Spleen (tissue), 11 donors: Measurements from ENCODE around the gene AHRR. TPM values are rescaled to one million over a fixed set of nuclear protein-coding genes. Genes with fewer than 3 reads are reported as not detected.

Source experiments
- DNase-seq: peaks from one replicate; pipeline ENCODE4 v3.0.0-alpha.2; 2020
- H3K27ac ChIP-seq, 8 donors: fragments of 200-600 bp; sonication (generic) in 7 of 8; 1 replicate in 4 of 8; 2 replicates in 4 of 8; pipeline versions ENCODE4 v1.5.0 to v1.8.0; 2016 to 2021; ENCODE audit warnings: inconsistent platforms in 4 of 8, mild to moderate bottlenecking in 4 of 8, moderate library complexity in 1 of 8
- H3K27me3 ChIP-seq, 7 donors: fragments of 200-600 bp; sonication (generic) in 6 of 7; replicated peaks in 1 of 7; 1 replicate in 4 of 7; 2 replicates in 3 of 7; pipeline versions ENCODE4 v1.5.0 to v1.8.0; 2016 to 2021; ENCODE audit warnings: inconsistent platforms in 3 of 7, mild to moderate bottlenecking in 1 of 7
- H3K36me3 ChIP-seq, 6 donors: fragments of 200-600 bp; sonication (generic) in 5 of 6; 1 replicate in 4 of 6; 2 replicates in 2 of 6; pipeline versions ENCODE4 v1.5.0 to v1.8.0; 2016 to 2021; ENCODE audit warnings: inconsistent platforms in 2 of 6
- H3K4me1 ChIP-seq, 6 donors: fragments of 200-600 bp; sonication (generic) in 5 of 6; 1 replicate in 3 of 6; 2 replicates in 3 of 6; pipeline versions ENCODE4 v1.5.0 to v1.8.0; 2016 to 2021; ENCODE audit warnings: inconsistent platforms in 3 of 6
- H3K4me3 ChIP-seq, 8 donors: fragments of 200-600 bp; sonication (generic) in 7 of 8; 1 replicate in 4 of 8; 2 replicates in 4 of 8; pipeline versions ENCODE4 v1.5.0 to v1.8.0; 2016 to 2021; ENCODE audit warnings: inconsistent platforms in 4 of 8, mild to moderate bottlenecking in 4 of 8, moderate library complexity in 2 of 8
- H3K9me3 ChIP-seq, 8 donors: fragments of 200-600 bp; sonication (generic) in 7 of 8; 1 replicate in 4 of 8; 2 replicates in 4 of 8; pipeline versions ENCODE4 v1.5.0 to v1.8.0; 2016 to 2021; ENCODE audit warnings: inconsistent platforms in 4 of 8
- CTCF ChIP-seq, 11 experiments: fragments of 200-600 bp in 7 of 11; fragments of 450-650 bp in 4 of 11; sonication (generic) in 4 of 11; IDR thresholded peaks in 8 of 11; conservative IDR thresholded peaks in 3 of 11; 1 replicate in 7 of 11; 2 replicates in 4 of 11; pipeline versions ENCODE4 v1.4.0 to v1.8.0; 2016 to 2021; ENCODE audit warnings: antibody characterized with exemption in 11 of 11, inconsistent platforms in 4 of 11, mild to moderate bottlenecking in 1 of 11
- POLR2A ChIP-seq, 3 donors: fragments of 450-650 bp; IDR thresholded peaks; one replicate each; pipeline ENCODE4 v1.5.1; 2017; ENCODE audit warnings: antibody characterized with exemption in 3 of 3, mild to moderate bottlenecking in 1 of 3
- POLR2AphosphoS5 ChIP-seq, 3 donors: sonication (generic); formaldehyde crosslinking; IDR thresholded peaks; one replicate each; pipeline ENCODE4 v1.5.1; 2017; ENCODE audit warnings: antibody characterized with exemption in 3 of 3
- WGBS, 5 donors: extraction: QIAGEN DNeasy Blood & Tissue Kit in 3 of 5; methylation state at CpG; one replicate each; pipeline versions ENCODE4 v1.1.5 to v1.1.7; 2013 to 2018; 5-methylcytosine and 5-hydroxymethylcytosine counted together
- intact Hi-C: fragments of 100-400 bp; cut with DNase I; formaldehyde crosslinking; loops from one replicate; pipeline ENCODE4 v1.15.0; 2023; ENCODE audit warnings: low total_unique reads
- polyA plus RNA-seq, 3 donors: library from polyadenylated mRNA; stranded (reverse); fragments of 200-250 nt; gene quantifications; one replicate each; pipeline ENCODE4 v1.2.1, GENCODE V29; 2013
- total RNA-seq, 7 donors: library from RNA; depleted of rRNA in 3 of 7; stranded (reverse); fragments of >200 nt in 3 of 7; fragmentation: NEBNext Ultra II Directional in 4 of 7; extraction: Animal tissue kit (Norgen Biotek cat#: 25700) in 4 of 7; gene quantifications; one replicate each; pipeline versions ENCODE4 v1.1.0 to v1.2.1, GENCODE V29; 2016 to 2021
- donor health status: healthy with polysubstance abuse.
- donor health status: DM: no; HTN: no; CAD: no; lungs with moderate emphysema.
- donor health status: DM: no; HTN: no; CAD: no.
- donor health status: Bipolar disorder and iron deficiency.
- donor health status: healthy.
- donor health status: DM: no; HTN: no; CAD: no.
- donor health status: DM: yes; HTN: yes; CAD: no.

Gene AHRR
- total and polyA plus RNA-seq, 10 donors: 0.96 to 28.5 (median 13.2) TPM

GRCh38 chr5:439636-440035, 118.1 kb downstream of the AHRR start:
- peaks cover 0 to 3% (median 0%) of the 10 kb centered on the region in 6 donors for H3K36me3 ChIP-seq
- WGBS, 5 donors: 80 to 92% (median 85%) methylated on average over 14 of the region's 14 CpGs

DNA sequence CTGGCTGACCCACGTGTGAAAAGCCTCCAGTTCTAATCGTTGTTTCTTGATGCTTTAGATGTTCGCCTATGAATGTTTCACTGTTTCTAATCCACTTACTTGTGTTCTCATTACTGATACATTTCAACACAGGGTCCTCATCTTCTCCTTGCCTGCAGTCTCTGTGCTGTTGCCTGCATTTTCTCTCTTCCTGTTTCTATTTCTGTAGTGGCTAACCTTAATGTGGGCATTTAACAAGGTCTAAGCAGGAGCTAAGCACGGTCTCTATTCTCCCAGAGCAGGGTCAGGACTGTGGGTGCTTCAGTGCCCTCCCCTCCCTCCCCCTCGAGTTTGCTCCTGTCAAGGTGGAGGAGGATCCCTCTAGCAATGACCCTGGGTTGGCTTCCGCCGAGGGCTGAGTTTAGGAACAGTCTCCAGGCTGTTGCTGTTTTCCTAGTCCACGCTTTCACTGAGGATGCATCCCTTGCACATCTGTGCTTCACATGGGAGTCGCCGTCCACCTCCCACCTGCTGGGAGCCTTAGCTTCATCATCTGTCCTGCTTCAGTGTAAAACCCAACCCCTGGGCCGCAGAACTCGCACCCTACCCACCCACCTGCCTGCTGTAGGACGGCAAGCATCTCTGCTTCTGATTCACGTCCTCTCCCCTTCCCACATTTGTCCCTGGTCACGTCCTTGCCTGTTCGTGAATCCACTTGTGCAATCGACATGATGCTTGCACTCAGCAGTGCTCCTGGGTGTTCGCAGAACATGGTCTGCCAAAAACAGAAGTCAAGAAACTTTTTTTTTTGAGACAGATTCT, 119.1 kb downstream of the AHRR start:
- no peaks in the 10 kb centered on the region for H3K9me3 ChIP-seq
- no peak overlapping the region for H3K4me3 ChIP-seq
- intact Hi-C loops: no loop called here
- WGBS, 5 donors: 62 to 74% (median 65%) methylated on average over 18 of the region's 18 CpGs
- peaks cover 14 to 51% (median 38%) of the 10 kb centered on the region in 6 donors for H3K4me1 ChIP-seq
- TF ChIP-seq POLR2A (IDR thresholded peaks at IDR 0.05): no peak
- TF ChIP-seq POLR2AphosphoS5 (IDR thresholded peaks at IDR 0.05): no peak
- TF ChIP-seq CTCF (IDR thresholded peaks at IDR 0.05 in 8 of 11, conservative IDR thresholded peaks at IDR 0.05 in 3 of 11): no peak
- H3K27me3 ChIP-seq: peaks cover 0 to 11% (median 0%) of the 10 kb centered on the region in 7 donors
- peak overlapping the region in 2 of 8 donors; percentile 35 to 50 for H3K27ac ChIP-seq
- peaks cover 0 to 1% (median 0%) of the 10 kb centered on the region in 6 donors for H3K36me3 ChIP-seq
- peak; percentile 71 for DNase-seq

More at GRCh38 chr5:439636-440035, 118.1 kb downstream of the AHRR start:
- Histone ChIP-seq H3K27ac (no peak overlapping the region), H3K9me3 (no peaks in the 10 kb centered on the region), H3K4me3 (no peak overlapping the region), H3K4me1 (peaks cover 14 to 41% (median 34%) of the 10 kb centered on the region in 6 donors), H3K27me3 (peaks cover 0 to 11% (median 0%) of the 10 kb centered on the region in 7 donors)
- DNase-seq: peak; percentile 70
- intact Hi-C loops: loop anchor here (5.0 kb wide), 1 partner anchor 122 kb away; no protein-coding TSS in a partner anchor
- TF ChIP-seq POLR2A (IDR thresholded peaks at IDR 0.05) (no peak), POLR2AphosphoS5 (IDR thresholded peaks at IDR 0.05) (peak in 1 of 3 donors; percentile 12), CTCF (IDR thresholded peaks at IDR 0.05 in 8 of 11, conservative IDR thresholded peaks at IDR 0.05 in 3 of 11) (no peak)

DNA sequence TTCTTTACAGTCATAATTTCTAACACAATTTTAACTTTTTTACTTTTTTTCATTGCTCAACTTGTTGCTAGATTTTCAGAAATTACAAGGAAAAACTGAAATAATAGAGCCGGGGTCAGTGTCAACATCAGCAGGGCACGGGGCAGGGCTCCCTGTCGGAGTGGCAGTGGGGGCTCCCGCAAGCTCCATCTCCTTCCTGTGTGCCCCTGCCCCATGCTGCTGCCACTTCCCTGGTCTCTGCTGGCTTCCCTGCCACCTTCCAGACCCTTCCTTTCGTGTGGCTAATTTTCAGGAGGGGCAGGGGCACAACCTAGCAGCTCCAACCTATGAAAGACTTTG, 120.5 kb downstream of the AHRR start:
- intact Hi-C loops: no loop called here
- Histone ChIP-seq H3K4me1 (peaks cover 14 to 64% (median 38%) of the 10 kb centered on the region in 6 donors), H3K27me3 (peaks cover 0 to 6% (median 0%) of the 10 kb centered on the region in 7 donors), H3K4me3 (peak overlapping the region in 7 of 8 donors; percentile 84 to 97 (median 90)), H3K9me3 (no peaks in the 10 kb centered on the region), H3K36me3 (peaks cover 0 to 14% (median 3%) of the 10 kb centered on the region in 6 donors), H3K27ac (peak overlapping the region in 2 of 8 donors; percentile 91 to 92)
- DNase-seq: no peak
- WGBS, 5 donors: 84 to 94% (median 87%) methylated on average over 5 of the region's 5 CpGs
- TF ChIP-seq POLR2A (IDR thresholded peaks at IDR 0.05) (no peak), CTCF (IDR thresholded peaks at IDR 0.05 in 8 of 11, conservative IDR thresholded peaks at IDR 0.05 in 3 of 11) (no peak), POLR2AphosphoS5 (IDR thresholded peaks at IDR 0.05) (no peak)
